GM12873 (cell line): Measurements from ENCODE around the gene COL5A1.

Source experiments
- TF ChIP-seq, protein P1 (sequence below): IDR thresholded peaks from 2 replicates; pipeline ENCODE4 v1.5.1; 2012; ENCODE audit warnings: low read depth, mild to moderate bottlenecking, moderate library complexity, low read length, control low read depth; ENCODE audit not compliant: insufficient read depth; ENCODE audit errors: missing control alignments

COL5A1 gene

DNA sequence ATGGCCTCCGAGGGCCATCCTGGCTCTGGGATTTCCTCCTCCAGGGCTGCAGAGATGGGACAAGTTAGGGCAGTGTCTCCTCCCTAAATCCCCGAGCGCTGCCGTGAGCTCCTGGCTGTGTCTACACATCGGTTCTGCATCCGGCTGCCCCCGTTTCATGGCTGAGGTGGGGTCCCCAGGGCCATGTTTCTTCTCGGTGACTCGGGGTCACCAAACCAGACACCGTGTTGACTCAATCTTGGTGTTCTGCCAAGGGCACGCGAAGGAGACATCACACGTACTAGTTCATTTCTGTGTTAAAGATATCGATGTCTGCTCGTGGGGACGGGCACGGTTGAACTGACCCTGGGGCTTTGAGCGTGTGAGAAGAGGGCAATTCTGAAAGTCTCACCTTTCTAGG is 60.7 kb downstream of the COL5A1 start:
- TF ChIP-seq, protein P1, sequence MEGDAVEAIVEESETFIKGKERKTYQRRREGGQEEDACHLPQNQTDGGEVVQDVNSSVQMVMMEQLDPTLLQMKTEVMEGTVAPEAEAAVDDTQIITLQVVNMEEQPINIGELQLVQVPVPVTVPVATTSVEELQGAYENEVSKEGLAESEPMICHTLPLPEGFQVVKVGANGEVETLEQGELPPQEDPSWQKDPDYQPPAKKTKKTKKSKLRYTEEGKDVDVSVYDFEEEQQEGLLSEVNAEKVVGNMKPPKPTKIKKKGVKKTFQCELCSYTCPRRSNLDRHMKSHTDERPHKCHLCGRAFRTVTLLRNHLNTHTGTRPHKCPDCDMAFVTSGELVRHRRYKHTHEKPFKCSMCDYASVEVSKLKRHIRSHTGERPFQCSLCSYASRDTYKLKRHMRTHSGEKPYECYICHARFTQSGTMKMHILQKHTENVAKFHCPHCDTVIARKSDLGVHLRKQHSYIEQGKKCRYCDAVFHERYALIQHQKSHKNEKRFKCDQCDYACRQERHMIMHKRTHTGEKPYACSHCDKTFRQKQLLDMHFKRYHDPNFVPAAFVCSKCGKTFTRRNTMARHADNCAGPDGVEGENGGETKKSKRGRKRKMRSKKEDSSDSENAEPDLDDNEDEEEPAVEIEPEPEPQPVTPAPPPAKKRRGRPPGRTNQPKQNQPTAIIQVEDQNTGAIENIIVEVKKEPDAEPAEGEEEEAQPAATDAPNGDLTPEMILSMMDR = no peak

DNA sequence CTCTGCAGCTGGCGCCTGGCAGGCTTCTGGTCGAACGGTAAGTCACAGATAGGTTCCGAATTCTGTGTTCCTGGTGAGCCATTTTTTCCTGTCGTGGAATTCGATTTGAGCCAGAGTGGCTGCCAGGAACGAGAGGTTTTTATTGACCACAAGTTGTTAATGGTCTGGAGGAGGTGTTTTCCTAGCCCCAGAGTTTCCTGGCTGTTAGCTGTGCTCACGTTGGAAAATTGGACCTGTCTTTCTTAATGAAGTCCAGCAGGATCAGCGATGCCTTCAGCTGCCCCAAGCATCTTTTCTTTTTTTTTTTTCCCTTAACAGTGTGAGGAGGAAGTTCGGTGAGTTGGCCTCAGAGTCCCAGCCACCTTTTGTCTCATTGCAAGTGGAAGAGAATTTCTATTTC is 62.9 kb downstream of the COL5A1 start:
- TF ChIP-seq, protein P1 = no peak

DNA sequence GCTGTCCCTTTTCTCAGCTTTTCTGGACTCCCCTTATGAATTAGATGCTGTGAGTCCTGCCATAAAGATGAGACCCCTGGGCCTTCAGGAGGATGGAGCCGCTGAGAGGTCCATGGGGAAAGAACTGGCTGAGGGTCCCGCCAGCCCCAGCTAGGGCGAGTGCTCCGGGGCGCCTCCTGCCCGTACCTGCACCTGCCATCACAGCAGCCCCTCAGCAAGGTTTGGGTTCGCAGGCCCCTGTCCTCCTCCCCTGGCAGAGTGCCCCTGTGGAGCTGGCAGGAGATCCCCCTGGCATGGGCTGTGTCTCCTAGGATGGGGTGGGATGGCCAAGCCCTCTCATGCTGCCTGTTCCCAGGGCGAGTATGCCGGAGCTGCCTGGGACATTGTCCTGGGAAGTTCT is 64.2 kb downstream of the COL5A1 start:
- TF ChIP-seq, protein P1 = no peak

DNA sequence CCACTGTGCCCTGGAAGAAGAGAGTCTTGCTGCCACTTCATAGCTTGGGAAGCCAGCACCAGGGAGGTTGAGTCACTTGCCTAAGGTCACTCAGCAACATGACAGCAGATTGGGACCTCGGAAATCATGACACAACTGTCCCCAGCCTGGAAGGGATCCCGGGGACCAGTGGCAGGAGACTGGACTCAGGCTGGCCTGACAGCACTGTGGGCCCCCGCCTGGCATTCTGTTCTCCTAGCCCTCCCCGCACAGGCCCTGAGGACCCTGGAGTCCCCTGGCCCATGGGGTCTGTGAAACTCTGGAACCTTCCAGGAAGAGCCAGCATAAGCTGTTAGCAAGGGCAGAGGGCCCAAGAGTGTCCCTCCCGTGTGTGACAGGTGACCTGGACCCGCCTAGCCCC is 64.9 kb downstream of the COL5A1 start:
- TF ChIP-seq, protein P1 = no peak

DNA sequence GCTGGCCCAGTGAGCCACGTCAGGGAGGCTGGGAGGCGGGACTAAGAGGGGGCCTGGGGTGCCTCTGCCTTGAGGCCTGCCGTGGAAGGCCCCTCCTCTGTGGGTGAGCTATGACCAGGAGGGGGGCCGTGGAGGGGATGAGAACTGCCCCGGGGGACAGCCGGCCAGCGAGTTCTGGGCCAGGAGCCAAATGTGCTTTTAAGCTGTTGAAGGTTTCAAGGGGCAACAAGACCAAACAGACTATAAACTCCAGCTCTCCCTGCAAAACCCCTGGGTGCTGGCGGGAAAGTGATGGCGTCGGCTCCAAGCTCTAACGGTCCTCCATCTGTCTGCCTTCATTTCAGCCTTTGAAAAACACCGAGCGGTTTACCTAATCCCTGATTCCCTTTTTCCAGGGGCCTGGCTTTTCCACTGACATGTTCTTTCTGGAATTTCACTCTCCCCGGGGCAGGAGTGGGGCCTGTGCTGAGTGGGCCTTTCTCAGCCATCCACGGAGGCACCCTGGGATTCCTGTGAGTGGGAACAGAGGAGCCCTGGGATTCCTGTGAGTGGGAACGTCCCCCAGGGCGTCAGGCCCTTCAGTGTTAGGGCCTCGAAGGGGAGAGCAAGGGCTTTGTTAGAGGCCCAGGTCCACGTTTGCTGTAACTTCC is 65.6 kb downstream of the COL5A1 start:
- TF ChIP-seq, protein P1 = no peak

DNA sequence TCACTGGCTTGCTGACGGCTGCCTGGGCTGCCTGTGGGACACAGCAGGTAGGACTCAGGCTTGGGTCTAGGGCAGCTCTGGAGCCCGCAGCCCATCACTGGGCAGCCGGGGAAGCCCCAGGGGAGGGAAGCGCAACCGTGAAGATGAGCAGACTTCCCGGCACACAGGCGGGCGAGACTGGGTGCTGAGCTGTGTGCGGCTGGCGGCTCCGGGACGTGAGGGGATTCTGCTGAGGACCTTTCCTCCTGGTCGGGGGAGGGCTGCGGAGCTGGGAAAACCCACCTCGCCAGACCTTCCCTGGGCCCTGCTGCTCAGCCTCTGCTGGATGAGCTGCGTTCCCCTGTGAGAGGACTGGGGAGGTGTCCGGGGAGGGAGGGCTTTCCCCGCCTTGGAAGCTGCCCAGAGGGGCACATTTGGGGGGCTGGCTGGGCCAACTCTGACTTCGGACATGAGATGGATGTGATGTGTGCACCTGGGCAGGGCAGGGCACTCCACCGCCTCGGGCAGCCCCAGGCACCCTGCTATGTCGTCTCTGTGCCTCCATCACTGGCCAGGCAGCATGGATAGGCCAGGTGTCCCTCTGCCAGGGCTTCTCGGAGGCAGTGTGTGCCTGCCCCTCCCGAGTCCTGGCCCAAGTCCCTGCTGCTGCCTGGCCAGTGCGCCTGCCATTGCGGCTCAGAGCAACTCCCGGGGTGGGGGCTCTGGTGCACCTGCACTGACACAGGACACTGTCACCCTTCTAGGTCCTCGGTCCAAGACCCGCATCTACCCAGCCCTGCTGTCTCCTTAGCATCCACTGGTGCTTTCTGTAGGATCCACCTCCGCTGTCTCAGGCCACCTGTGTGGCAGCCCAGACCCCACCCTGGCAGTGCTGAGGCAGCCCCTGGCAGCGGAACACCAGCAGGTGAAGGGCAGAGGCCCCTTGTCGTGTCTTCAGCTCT is 66.4 kb downstream of the COL5A1 start:
- TF ChIP-seq, protein P1 = no peak

DNA sequence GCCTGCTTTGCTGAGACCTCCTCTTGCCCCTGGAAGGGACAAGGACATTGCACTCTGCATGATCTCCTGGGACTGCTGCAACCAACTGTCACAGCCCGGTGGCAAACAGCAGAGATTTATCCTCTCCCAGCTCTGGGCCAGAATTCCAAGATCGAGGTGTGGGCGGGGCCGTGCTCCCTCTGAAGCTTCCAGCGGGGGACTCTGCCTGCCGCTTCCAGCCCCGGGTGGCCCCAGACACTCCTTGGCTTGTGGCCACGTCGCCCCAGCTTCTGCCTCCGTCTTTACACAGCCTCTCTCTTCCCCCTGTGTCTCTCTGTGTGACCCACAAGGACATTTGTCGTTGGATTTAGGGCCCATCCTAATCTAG is 67.1 kb downstream of the COL5A1 start:
- TF ChIP-seq, protein P1 = no peak
